Measurements from ENCODE around the gene CRHR1.

GRCh38 chr17:45757431-45758218 lies 26.5 kb upstream of the CRHR1 start:
- TF ChIP-seq EZH2phosphoT487 (IDR thresholded peaks at IDR 0.05; ENCODE audit: low read depth) (no peak), CTCF (IDR thresholded peaks at IDR 0.05; ENCODE audit: low read depth, low read length) (no peak)

Data from OCI-LY3 (cell line).